Right kidney (tissue), 1 donor: Measurements from ENCODE around the gene ARL14EP.

Experiments used
- DNase-seq: peaks from one replicate; pipeline ENCODE4 v3.0.0-alpha.2; 2016

Gene ARL14EP

DNA sequence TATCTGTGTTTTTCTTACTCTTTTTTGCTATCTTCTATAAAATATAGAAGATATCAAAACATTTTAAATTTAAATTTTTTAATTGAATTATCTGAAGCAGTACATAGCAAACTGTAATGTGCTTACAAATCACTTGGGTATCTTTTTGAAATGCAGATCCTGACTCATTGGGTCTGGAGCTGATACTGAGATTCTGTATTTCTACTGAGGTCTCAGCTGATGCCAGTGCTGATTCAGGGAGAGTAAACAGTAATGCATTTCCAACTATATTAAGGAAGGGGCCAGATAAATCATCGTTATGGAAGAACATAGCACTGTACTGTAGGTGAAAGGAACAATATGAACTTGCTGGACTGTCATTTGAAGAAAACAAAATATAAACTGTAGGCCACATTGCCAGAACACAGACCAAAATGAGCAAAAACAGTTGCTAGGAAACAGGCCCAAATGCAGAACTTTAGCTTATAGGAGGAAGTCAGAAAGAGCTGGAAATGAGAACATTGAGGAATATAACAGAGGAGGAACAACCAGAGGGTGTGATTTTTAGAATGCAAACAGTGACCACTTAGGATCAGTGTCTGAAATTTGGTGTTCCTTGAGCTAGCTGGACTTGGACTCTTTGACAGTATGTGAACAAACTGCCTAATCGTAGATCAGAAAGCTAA is 3.3 kb downstream of the ARL14EP start:
- no peak for DNase-seq

- DNase-seq, result no peak
Observed at GRCh38 chr11:30326906-30327305, 4.0 kb downstream of the ARL14EP start.

GRCh38 chr11:30328681-30329080 is 5.8 kb downstream of the ARL14EP start:
- no peak for DNase-seq

- no peak for DNase-seq
Observed at GRCh38 chr11:30329150-30329940, 6.4 kb downstream of the ARL14EP start.

- no peak for DNase-seq
Observed at GRCh38 chr11:30333405-30333804, 10.5 kb downstream of the ARL14EP start.

DNA sequence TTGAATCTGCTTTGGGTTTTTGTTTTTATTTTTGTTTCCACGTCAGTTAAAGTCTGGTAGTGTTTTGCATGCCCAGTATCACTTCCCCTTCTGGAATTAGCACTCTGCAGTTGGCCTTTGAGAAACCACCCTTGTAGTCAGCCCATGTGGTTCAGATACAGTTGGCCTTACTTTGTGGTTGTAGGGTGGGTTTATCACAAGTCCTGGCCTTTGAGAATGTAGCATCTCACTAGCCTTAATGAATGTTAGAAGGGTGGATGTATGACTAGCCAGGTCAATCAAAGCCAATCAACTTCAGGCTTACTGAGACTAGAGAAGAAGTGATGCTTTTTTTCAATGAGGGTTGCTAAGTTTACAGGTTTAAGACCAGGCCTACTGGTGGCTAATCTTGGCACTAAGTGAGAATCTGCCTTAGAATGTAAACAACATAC is 19.8 kb downstream of the ARL14EP start:
- DNase-seq, result no peak

- DNase-seq, result no peak
Observed at GRCh38 chr11:30344085-30344484, 21.2 kb downstream of the ARL14EP start.

- no peak for DNase-seq
Observed at GRCh38 chr11:30345644-30346043, 22.7 kb downstream of the ARL14EP start.

- DNase-seq, result peak; percentile 31
Observed at GRCh38 chr11:30346068-30346688, 23.3 kb downstream of the ARL14EP start.

- DNase-seq, result no peak
Observed at GRCh38 chr11:30348035-30348434, 25.1 kb downstream of the ARL14EP start.

GRCh38 chr11:30349885-30350284 is 27.0 kb downstream of the ARL14EP start:
- no peak for DNase-seq

DNA sequence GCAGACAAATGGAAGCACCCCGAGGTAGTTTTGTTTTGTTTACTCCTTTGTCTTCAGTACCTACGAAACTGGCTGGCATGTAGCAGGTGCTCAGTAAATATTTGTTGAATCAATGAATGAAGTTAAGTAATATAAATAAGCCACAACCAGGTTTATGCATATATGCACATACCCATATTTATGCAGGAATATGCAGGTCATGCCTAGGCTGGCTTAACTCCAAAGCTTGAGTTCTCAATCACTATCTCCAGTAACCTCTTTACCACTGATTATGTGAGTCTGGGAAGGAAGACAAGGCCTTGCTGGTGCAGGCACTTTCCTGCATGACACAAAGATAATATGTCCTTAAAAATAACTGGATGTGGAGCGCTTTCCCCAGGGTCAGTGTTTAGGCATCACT is 27.5 kb downstream of the ARL14EP start:
- no peak for DNase-seq

GRCh38 chr11:30351061-30351460 is 28.2 kb downstream of the ARL14EP start:
- DNase-seq, result no peak

DNA sequence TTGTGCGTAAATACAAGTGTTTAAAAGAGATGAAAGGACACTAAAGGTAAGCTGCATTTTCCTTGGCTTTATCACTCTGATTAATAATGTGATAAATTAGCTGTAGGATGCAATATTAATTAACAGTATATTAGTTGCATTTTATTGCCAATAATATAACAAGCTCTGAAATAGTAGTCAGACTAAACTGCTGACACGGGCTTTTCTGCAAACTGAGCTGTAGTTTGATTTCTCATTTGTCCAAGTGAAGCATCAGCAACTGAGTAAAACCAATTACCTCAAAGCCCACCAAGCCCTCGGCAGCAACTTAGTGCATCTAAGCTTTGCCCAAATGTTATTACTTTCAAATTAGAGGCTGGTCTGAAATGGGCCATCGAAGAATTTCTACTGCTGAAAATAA is 33.5 kb downstream of the ARL14EP start:
- DNase-seq, result no peak

- DNase-seq, result no peak
Observed at GRCh38 chr11:30357872-30358271, 35.0 kb downstream of the ARL14EP start.

- no peak for DNase-seq
Observed at GRCh38 chr11:30358536-30358935, 35.6 kb downstream of the ARL14EP start.

DNA sequence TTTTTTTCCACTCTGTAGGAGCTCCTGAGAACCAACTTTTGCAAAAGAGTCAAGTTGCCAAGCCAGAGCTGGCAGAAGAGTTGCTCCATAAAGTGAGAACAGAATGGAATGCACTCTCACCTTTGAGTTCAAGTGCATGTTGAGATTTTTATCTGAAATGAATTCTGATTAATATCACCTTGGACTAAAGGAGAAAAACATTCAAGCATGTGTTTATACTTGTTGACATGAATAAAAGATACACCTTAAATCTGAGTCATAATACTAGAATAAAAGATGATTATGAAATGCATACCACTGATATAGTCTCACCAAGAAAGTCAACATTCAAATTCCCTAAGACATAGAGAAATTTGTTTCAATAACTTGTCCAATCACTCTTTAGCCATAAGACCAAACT is 37.8 kb downstream of the ARL14EP start:
- no peak for DNase-seq

GRCh38 chr11:30364139-30364836 is 41.4 kb downstream of the ARL14EP start:
- DNase-seq, result no peak

DNA sequence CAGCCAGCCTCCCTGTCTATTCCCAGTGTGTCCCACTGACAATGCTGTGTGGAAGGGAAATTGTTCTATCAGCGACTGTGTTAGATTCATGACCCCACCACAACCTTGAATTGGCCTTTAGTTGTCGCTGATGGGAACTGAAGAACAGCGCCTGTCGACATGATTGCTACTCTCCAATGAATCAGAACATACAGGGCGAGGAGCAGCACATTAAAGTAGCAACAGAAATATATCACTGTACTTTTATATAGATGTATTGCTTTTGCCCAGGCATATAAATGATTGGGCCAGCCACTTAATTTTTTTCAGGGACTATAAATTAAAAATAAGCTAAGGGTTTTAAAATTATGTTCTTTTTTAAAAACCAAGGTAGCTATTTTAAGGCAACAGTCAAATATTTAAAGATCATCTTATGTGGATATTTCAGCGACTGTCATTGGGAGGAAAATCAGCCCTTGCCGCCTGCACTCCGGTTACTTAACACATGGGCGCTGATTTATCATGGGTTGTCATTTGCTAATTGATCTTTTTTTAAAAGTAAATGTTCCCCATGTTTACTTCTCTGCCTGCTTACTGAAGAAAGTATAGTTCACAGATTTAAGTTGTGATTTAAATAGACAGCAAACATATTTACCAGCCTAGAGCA is 42.1 kb downstream of the ARL14EP start:
- DNase-seq, result no peak

GRCh38 chr11:30365793-30366517 is 43.1 kb downstream of the ARL14EP start:
- no peak for DNase-seq

GRCh38 chr11:30368394-30368793 is 45.5 kb downstream of the ARL14EP start:
- DNase-seq, result no peak

- no peak for DNase-seq
Observed at GRCh38 chr11:30370164-30370563, 47.3 kb downstream of the ARL14EP start.
